Activated CD8-positive, alpha-beta memory T cell treated with anti-CD3 and anti-CD28 coated beads, Interleukin-2, amount 50 U/mL, for 24 hours (primary cell): ENCODE data around the gene INPP5E.
A peak's percentile ranks its signal among the peaks of the same experiment; 100 is the strongest.
"Not testable (repeated sequence)": the region's sequence is repeated elsewhere in the genome, so short reads cannot be mapped to it uniquely, and the experiment has no call there.

Experiments used
- DNase-seq: peaks from one replicate; pipeline ENCODE4 v3.0.0-alpha.2; 2020; ENCODE audit errors: extremely low read depth

Gene INPP5E

GRCh38 chr9:136429075-136429628, 10.5 kb downstream of the INPP5E start:
- DNase-seq: no peak

DNA sequence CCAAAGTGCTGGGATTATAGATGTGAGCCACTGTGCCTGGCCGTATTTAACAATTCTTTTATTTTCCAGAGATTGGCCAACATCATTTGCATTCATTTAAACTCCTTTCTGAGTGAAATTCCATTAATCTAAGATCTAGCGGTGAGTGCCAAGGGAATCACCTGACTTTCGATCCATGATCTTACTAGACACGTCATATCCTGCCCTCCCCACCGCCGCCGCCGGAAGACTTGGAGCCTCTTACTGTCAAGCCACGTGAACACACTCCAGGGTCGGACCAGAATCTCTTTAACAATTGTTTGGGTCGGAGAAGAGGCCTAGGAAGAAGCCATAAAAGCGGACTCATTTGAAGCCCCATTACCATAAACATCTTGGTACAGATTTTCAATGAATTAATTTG, 12.9 kb downstream of the INPP5E start:
- no peak for DNase-seq

DNA sequence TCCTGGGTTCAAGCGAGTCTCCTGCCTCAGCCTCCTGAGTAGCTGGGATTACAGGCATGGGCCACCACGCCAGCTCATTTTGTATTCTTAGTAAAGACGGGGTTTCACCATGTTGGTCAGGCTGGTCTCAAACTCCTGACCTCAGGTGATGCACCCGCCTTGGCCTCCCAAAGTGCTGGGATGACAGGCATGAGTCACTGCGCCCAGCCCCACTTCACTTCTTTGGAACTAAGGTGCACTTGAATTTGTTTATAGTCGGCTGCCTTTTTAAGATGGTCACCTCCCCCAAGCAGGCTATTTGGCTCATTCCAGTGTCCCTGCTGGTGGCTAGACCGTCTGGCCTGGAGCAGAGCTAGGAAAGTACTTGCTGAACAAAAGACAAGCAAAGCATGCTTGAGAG, 14.3 kb downstream of the INPP5E start:
- not testable (repeated sequence) for DNase-seq

GRCh38 chr9:136424750-136425362, 14.8 kb downstream of the INPP5E start:
- DNase-seq: no peak

- no peak for DNase-seq
Measured at GRCh38 chr9:136423432-136424146, 16.1 kb downstream of the INPP5E start.

DNA sequence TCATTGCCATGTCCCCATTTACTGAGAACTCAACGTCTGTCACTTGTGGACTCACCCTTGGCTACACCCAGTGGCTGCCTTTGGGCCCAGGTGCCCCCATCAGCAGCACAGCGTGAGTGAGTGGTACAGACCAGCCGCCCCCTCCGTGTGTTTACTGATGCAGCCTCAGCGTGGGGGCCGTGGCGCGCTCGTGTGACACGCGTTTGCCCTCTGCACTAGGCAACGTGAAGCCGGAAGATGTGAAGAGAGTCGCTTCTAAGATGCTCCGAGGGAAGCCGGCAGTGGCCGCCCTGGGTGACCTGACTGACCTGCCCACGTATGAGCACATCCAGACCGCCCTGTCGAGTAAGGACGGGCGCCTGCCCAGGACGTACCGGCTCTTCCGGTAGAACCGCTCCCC, 16.8 kb downstream of the INPP5E start:
- no peak for DNase-seq

DNA sequence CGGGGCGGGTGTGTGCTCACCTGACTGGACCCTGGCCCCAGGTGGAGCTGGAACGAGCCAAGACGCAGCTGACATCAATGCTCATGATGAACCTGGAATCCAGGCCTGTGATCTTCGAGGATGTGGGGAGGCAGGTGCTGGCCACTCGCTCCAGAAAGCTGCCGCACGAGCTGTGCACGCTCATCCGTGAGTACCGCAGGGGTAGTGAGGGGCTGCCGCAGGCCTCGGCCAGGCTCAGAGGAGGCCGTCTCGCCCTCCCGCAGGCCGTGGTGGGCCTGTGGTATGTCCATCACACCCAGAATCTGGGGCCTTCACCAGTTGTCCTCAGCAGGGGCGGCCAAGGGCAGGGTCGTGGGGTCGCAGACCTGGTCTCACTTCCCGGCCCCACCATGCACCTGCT, 17.9 kb downstream of the INPP5E start:
- no peak for DNase-seq

DNA sequence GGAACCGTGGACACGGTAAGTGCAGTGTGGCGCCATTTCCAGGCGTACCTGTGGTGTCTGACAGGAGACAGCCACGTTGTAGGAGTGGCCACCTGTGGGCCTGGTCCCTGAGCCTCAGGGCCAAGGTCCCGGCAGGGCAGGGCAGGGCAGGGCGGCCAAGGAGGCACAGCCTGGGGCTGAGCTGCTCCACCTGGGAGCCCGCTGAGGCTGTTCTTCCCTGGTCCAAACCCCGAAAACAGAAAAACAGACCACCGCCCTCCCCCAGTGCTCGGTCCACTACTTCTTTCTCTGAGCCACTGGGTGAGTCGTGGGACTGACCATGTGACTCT, 20.6 kb downstream of the INPP5E start:
- no peak for DNase-seq

- DNase-seq: no peak
Measured at GRCh38 chr9:136418182-136419091, 21.2 kb downstream of the INPP5E start.

- DNase-seq: no peak
Measured at GRCh38 chr9:136416914-136417313, 22.7 kb downstream of the INPP5E start.

- DNase-seq: no peak
Measured at GRCh38 chr9:136416427-136416826, 23.2 kb downstream of the INPP5E start.

GRCh38 chr9:136412962-136413361, 26.7 kb downstream of the INPP5E start:
- no peak for DNase-seq

GRCh38 chr9:136411378-136411777, 28.3 kb downstream of the INPP5E start:
- no peak for DNase-seq

DNA sequence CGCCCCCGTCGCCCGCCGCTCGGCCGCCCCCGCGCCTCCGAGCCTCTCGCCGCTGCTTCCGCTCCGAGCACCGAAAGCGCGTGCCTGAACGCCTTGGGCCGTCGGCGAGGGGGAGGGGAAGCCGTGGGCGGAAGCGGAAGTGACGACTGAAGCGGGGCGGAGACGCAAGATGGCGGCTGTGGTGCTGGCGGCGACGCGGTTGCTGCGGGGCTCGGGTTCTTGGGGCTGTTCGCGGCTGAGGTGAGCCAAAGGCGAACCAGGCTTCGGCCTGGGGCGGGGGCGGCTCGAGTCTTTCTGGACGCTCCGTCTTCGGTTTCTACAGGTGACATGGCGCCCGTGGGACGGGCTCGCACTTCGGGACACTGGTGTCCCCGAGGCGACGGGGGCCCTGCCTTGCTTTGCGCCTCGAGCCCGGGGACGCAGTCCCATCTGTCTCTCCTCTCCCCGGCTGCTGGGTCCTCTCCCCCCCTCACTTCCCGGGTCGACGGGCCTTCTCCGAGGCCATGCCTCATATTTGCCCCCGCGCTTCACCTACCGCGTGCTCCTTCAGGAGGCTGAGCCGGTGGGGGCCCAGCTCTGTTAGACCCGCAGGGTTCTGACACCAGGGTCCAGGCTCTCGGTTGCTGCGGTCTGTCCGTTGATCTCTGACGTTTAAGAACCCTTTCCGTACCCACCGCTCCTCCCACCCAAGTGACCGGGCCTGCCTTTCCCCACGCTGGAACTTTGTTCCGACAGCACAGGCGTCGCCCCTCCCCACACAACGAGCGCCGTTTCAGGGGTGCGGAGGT, 29.0 kb downstream of the INPP5E start, which contains the start of the genes ENTR1 and PMPCA:
ENTR1 (minus strand) TSS at position 115 of the 788 bp plus-strand sequence. CDS start 217 bp downstream, outside the sequence.
PMPCA (plus strand) TSS at position 159 of the 788 bp plus-strand sequence; CDS start at position 170, 11 bp downstream.
- DNase-seq: peak; percentile 91

GRCh38 chr9:136409557-136410455, 29.8 kb downstream of the INPP5E start:
- DNase-seq: no peak

DNA sequence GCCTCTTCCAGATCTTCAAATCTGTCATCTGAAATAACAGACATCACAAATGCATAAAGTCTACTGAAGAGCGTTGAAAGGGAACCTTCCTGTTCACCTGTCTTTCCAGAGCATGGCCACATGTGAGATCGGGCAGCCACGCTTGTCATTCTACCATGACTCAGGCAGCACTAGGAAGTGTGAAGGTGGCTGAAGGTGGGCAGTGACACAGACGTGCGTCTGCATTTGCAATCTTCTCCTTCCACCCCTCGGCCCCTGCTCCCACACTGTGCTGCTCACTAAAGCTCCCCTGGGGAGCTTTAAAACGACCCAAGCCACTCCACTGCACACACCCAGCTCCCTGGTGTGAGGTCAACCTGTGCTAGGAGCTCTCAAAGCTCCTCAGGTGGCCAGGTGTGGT, 31.7 kb downstream of the INPP5E start:
- DNase-seq: no peak

GRCh38 chr9:136407061-136407460, 32.6 kb downstream of the INPP5E start:
- DNase-seq: not testable (repeated sequence)

GRCh38 chr9:136405904-136406303, 33.7 kb downstream of the INPP5E start:
- not testable (repeated sequence) for DNase-seq

- DNase-seq: no peak
Measured at GRCh38 chr9:136405481-136405880, 34.2 kb downstream of the INPP5E start.

DNA sequence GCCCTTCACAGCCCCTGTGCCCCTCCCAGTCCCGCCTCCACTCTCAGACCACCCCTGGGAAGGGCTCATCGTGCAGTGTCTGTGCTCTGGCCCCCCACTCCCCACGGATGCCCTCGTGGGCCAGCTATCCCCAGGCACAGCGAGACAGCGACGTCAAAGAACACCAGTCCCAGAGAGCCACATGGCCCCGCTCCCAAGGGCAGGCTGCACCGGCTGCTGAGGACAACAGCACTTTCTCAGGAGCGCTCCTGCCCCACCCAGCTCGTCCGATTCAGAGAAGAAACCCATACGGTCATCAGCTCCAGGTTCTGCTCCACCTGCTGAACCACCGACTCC, 34.9 kb downstream of the INPP5E start:
- no peak for DNase-seq
